PC-3 (cell line): ENCODE measurements around the gene CASKIN2. TPM values are rescaled to one million over a fixed set of nuclear protein-coding genes. Genes with fewer than 3 reads are reported as not detected.
A peak's percentile ranks its signal among the peaks of the same experiment; 100 is the strongest.

Experiments used
- ATAC-seq: fragments of 200-7000 bp; cut with Tn5 transposase; 2 replicates; pipeline ENCODE4 v1.9.1; 2020; ENCODE audit warnings: mild to moderate bottlenecking, moderate library complexity
- BruUV-seq: library from RNA; stranded (reverse); fragments of 400-500 nt; replicated peaks from 2 replicates; lab custom pipeline; 2021; lab: Mats Ljungman, UMichigan
- CTCF ChIA-PET: fragments of 300-600 bp; sonication (Branson Sonifier 250); formaldehyde crosslinking; loops from one replicate; lab custom pipeline; 2022; ENCODE audit warnings: antibody characterized with exemption; lab: Charles Lee
- POLR2A ChIA-PET: fragments of 300-600 bp; sonication (Branson Sonifier 250); formaldehyde crosslinking; loops from one replicate; lab custom pipeline; 2022; ENCODE audit warnings: antibody characterized with exemption; ENCODE audit not compliant: unreplicated experiment; lab: Charles Lee
- DNase-seq: peaks from one replicate; pipeline ENCODE4 v3.0.0-alpha.2; 2015
- H2AFZ ChIP-seq: fragments of 300-600 bp; sonication (generic); 2 replicates; pipeline ENCODE4 v1.6.0; 2016; ENCODE audit warnings: antibody characterized with exemption, low read length
- H3F3A ChIP-seq: fragments of 300-600 bp; sonication (generic); one replicate; pipeline ENCODE4 v1.6.0; 2017; ENCODE audit warnings: antibody characterized with exemption, low read length, control low read depth, mild to moderate bottlenecking; ENCODE audit not compliant: unreplicated experiment
- H3K27ac ChIP-seq: fragments of 300-600 bp; sonication (generic); 2 replicates; pipeline ENCODE4 v1.5.1; 2016; ENCODE audit warnings: mild to moderate bottlenecking, low read length
- H3K27me3 ChIP-seq: fragments of 300-600 bp; sonication (generic); 2 replicates; pipeline ENCODE4 v1.6.1; 2016; ENCODE audit warnings: low read length, mixed read lengths
- H3K36me3 ChIP-seq: fragments of 300-600 bp; sonication (generic); 2 replicates; pipeline ENCODE4 v1.6.1; 2016; ENCODE audit warnings: low read depth, mixed run types, low read length, mixed read lengths
- H3K4me1 ChIP-seq: fragments of 300-600 bp; sonication (generic); 2 replicates; pipeline ENCODE4 v1.5.1; 2016; ENCODE audit warnings: low read length; ENCODE audit not compliant: insufficient read depth
- H3K4me2 ChIP-seq: fragments of 300-600 bp; sonication (generic); 2 replicates; pipeline ENCODE4 v1.6.0; 2016; ENCODE audit warnings: low read length
- H3K4me3 ChIP-seq: fragments of 300-600 bp; sonication (generic); 2 replicates; pipeline ENCODE4 v1.5.1; 2016; ENCODE audit warnings: mild to moderate bottlenecking, low read length, mixed read lengths
- H3K79me2 ChIP-seq: fragments of 300-600 bp; sonication (generic); 2 replicates; pipeline ENCODE4 v1.6.1; 2017; ENCODE audit warnings: low read length, mixed read lengths
- H3K9ac ChIP-seq: fragments of 300-600 bp; sonication (generic); 2 replicates; pipeline ENCODE4 v1.6.0; 2016; ENCODE audit warnings: mild to moderate bottlenecking, low read length
- H3K9me2 ChIP-seq: fragments of 300-600 bp; sonication (generic); replicated peaks from 2 replicates; pipeline ENCODE4 v1.6.1; 2016; ENCODE audit warnings: mixed run types, low read length, mixed read lengths
- H3K9me3 ChIP-seq: fragments of 300-600 bp; sonication (generic); 2 replicates; pipeline ENCODE4 v1.6.1; 2016; ENCODE audit warnings: low read length, mixed read lengths
- H4K20me1 ChIP-seq: fragments of 300-600 bp; sonication (generic); 2 replicates; pipeline ENCODE4 v1.6.1; 2016; ENCODE audit warnings: low read length, mixed read lengths
- EZH2 ChIP-seq: fragments of 300-600 bp; sonication (generic); IDR thresholded peaks from one replicate; pipeline ENCODE4 v1.6.1; 2017; ENCODE audit warnings: antibody characterized with exemption, mild to moderate bottlenecking, low read length; ENCODE audit not compliant: unreplicated experiment
- EZH2phosphoT487 ChIP-seq: fragments of 300-600 bp; sonication (generic); IDR thresholded peaks from 2 replicates; pipeline ENCODE4 v1.6.1; 2018; ENCODE audit warnings: mild to moderate bottlenecking, antibody characterized with exemption, low read length, borderline replicate concordance
- intact Hi-C: fragments of 100-400 bp; cut with micrococcal nuclease; formaldehyde crosslinking; loops from 2 replicates; pipeline ENCODE4 v1.9.0; 2023
- total RNA-seq: library from RNA; depleted of rRNA; stranded (reverse); fragments of >200 nt; gene quantifications from 2 replicates; pipeline ENCODE4 v1.2.3, GENCODE V29; 2014
- TF ChIP-seq, protein P1 (sequence below): fragments of 300-600 bp; sonication (generic); conservative IDR thresholded peaks from 2 replicates; pipeline ENCODE4 v1.5.1; 2017; ENCODE audit warnings: antibody characterized with exemption, low read depth, mild to moderate bottlenecking, low read length

Gene CASKIN2
- total RNA-seq, 1 experiment from 2014 or later: 22.0 TPM

DNA sequence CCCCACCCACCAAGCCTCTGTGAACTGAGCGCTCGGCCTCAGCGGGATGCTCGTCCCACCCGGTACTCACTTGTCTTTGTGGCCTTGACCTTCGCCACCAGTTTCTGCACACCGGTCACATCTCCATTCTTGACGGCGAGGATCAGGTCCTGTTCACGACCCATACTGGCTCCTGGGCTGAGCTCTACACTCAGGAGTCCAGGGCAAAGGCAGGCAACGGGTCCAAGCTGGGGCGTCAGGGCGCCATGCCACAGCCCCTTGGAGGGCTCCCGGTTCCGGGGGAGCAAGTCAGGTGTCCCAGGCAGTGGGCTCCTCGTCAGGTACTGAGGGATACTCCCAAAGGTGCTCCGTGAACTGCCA lies 1.7 kb downstream of the CASKIN2 start:
- TF ChIP-seq, protein P1, sequence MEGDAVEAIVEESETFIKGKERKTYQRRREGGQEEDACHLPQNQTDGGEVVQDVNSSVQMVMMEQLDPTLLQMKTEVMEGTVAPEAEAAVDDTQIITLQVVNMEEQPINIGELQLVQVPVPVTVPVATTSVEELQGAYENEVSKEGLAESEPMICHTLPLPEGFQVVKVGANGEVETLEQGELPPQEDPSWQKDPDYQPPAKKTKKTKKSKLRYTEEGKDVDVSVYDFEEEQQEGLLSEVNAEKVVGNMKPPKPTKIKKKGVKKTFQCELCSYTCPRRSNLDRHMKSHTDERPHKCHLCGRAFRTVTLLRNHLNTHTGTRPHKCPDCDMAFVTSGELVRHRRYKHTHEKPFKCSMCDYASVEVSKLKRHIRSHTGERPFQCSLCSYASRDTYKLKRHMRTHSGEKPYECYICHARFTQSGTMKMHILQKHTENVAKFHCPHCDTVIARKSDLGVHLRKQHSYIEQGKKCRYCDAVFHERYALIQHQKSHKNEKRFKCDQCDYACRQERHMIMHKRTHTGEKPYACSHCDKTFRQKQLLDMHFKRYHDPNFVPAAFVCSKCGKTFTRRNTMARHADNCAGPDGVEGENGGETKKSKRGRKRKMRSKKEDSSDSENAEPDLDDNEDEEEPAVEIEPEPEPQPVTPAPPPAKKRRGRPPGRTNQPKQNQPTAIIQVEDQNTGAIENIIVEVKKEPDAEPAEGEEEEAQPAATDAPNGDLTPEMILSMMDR: no peak
- TF ChIP-seq EZH2phosphoT487 (no peak), EZH2 (no peak)
- BruUV-seq: no TSS peak
- POLR2A ChIA-PET: interaction anchor here (0.6 kb wide), 1 partner anchor 84 kb away, joined by 14 read pairs; no protein-coding TSS in a partner anchor
- peak overlapping the region; percentile 93 for H3K4me2 ChIP-seq
- no peak overlapping the region for H3K9ac ChIP-seq
- H3K36me3 ChIP-seq: no peaks in the 10 kb centered on the region; the same call in 1 of the 2 replicates
- peaks cover 31% of the 10 kb centered on the region for H4K20me1 ChIP-seq
- intact Hi-C loops: no loop called here
- H2AFZ ChIP-seq: no peak overlapping the region
- H3K4me3 ChIP-seq: peak overlapping the region; percentile 78; the same call in 1 of the 2 replicates
- peaks cover 47% of the 10 kb centered on the region for H3K4me1 ChIP-seq
- DNase-seq (no peak), ATAC-seq (no peak)
- H3F3A ChIP-seq: no peaks in the 10 kb centered on the region
- no peaks in the 10 kb centered on the region for H3K9me2 ChIP-seq
- H3K9me3 ChIP-seq: no peaks in the 10 kb centered on the region
- no peaks in the 10 kb centered on the region for H3K27me3 ChIP-seq
- no peak overlapping the region for H3K27ac ChIP-seq
- CTCF ChIA-PET: interaction anchor here (0.7 to 1.3 kb wide), 3 partner anchors 11 to 18 kb away, joined by 4 to 7 read pairs (median 7); partner anchors contain the start of gene LLGL2
- peaks cover 66% of the 10 kb centered on the region for H3K79me2 ChIP-seq

DNA sequence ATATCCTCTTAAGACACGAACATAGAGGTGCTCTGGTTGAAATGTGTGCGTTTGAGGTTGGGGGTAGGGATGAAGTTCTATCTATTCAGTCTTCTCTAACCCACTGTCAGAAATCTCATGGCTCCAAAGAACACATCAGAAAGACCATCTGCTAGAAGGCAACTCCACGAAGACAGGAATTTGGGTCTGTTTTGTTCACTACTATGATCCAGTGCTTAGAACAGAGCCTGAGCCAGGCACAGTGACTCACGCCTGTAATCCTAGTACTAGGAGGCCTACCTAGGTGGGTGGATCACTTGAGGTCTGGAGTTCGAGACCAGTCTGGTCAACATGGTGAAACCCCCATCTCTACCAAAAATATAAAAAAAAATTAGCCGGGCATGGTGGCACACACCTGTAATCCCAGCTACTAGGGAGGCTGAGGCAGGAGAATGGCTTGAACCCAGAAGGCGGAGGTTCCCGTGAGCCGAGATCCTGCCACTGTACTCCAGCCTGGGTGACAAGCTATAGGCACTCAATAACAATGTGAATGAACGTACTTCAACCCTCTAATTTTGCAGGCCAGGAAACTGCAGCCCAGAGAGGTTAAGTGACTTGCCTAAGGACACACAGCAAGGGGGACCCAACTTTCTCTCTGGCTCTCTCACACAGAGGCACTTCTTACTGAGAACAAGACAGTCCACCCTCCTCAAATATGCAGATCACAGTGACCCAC lies 2.3 kb downstream of the CASKIN2 start:
- Histone ChIP-seq H3K4me3 (peak overlapping the region; percentile 78; the same call in 1 of the 2 replicates), H3K9ac (no peak overlapping the region), H4K20me1 (peaks cover 31% of the 10 kb centered on the region), H3K9me3 (no peaks in the 10 kb centered on the region), H3K4me1 (peaks cover 46% of the 10 kb centered on the region), H2AFZ (no peak overlapping the region), H3K79me2 (peaks cover 65% of the 10 kb centered on the region), H3K27me3 (no peaks in the 10 kb centered on the region), H3K27ac (no peak overlapping the region), H3F3A (no peaks in the 10 kb centered on the region), H3K4me2 (peak overlapping the region; percentile 93), H3K36me3 (peaks cover 4% of the 10 kb centered on the region; the same call in 1 of the 2 replicates), H3K9me2 (no peaks in the 10 kb centered on the region)
- ChIA-PET CTCF (interaction anchor here (0.7 to 1.3 kb wide), 3 partner anchors 12 to 19 kb away, joined by 4 to 7 read pairs (median 7); partner anchors contain the start of gene LLGL2), POLR2A (no interaction called here)
- TSS peak; percentile 20 for BruUV-seq
- no peak for TF ChIP-seq EZH2
- TF ChIP-seq EZH2phosphoT487: no peak
- ATAC-seq (no peak), DNase-seq (no peak)
- intact Hi-C loops: no loop called here

DNA sequence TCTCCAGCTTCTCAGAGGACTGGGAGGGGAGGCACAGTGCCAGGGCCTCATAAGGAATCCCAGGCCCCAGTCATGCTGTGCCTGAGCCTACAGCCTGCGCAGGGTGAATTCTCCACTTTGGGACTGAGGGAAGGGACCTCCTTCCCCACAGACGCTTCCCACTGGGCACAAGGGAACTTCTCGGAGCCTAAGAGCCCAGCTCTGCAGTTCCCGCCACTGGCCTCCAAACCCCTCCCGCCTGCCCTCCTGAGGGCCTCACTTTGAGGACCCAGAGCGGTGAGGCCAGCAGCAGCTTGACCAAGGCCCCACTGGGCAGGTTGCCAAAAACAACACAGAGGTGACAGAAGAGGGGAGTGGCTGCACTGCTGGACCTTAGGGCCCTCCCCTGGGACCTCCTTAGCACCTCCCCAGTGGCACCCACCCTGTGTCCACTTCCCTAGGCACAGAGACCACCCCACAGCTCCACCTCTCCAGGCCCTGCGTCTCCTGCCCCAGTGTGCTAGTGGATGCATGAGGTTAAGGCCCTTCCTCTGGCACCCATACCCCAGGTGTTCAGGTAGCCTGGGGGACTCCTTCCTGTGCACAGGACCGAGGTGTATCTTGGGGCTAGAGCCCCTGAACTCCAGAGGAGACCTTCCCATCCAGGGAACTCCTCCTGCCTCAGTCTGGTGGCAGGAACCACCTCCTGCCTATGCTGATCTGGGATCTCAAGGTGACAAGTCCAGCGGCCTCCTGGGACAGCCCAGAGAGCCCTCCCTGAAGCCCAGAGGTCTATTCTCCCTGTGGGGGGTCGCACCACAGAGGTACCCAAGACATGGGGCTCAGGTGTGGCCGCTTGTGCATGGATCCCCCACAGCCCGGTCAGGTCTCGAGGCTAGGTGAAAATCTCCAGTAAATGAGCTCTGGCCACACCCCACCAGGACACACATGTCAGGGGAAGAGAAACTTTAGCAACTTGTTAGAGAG lies 3.4 kb downstream of the CASKIN2 start:
- DNase-seq: no peak
- no TSS peak for BruUV-seq
- no peaks in the 10 kb centered on the region for H3K9me3 ChIP-seq

More for the DNA sequence above, 3.4 kb downstream of the CASKIN2 start:
- H3K4me3 ChIP-seq: no peak overlapping the region
- no peak overlapping the region for H3K4me2 ChIP-seq
- no peaks in the 10 kb centered on the region for H3K9me2 ChIP-seq
- peaks cover 53% of the 10 kb centered on the region for H3K79me2 ChIP-seq
- H3K36me3 ChIP-seq: peaks cover 5% of the 10 kb centered on the region; the same call in 1 of the 2 replicates
- H3F3A ChIP-seq: no peaks in the 10 kb centered on the region
- no peak overlapping the region for H2AFZ ChIP-seq
- H4K20me1 ChIP-seq: peaks cover 31% of the 10 kb centered on the region
- H3K9ac ChIP-seq: no peak overlapping the region
- POLR2A ChIA-PET: no interaction called here
- intact Hi-C loops: no loop called here
- no peak for ATAC-seq
- CTCF ChIA-PET: no interaction called here
- H3K27ac ChIP-seq: no peak overlapping the region
- H3K4me1 ChIP-seq: peaks cover 35% of the 10 kb centered on the region
- TF ChIP-seq, protein P1: no peak
- TF ChIP-seq EZH2 (no peak), EZH2phosphoT487 (no peak)
- H3K27me3 ChIP-seq: no peaks in the 10 kb centered on the region
